ENCODE data around the gene MYO1C.
"Not testable (repeated sequence)": the region's sequence is repeated elsewhere in the genome, so short reads cannot be mapped to it uniquely, and the experiment has no call there.

MYO1C gene

GRCh38 chr17:1418476-1418875, 74.0 kb downstream of the MYO1C start:
- not testable (repeated sequence) for DNase-seq

- DNase-seq, result no peak
These were observed 76.1 kb downstream of the MYO1C start for GRCh38 chr17:1416414-1416813.

- no peak for DNase-seq
These were observed 77.9 kb downstream of the MYO1C start for GRCh38 chr17:1414634-1415033.

Measured in CD4-positive, alpha-beta T cell treated with Interleukin-17A for 4 hours (primary cell).